Measurements from ENCODE around the gene RNF138. TPM values are rescaled to one million over a fixed set of nuclear protein-coding genes. Genes with fewer than 3 reads are reported as not detected.

The RNF138 gene
- total and polyA plus RNA-seq, 2 of the 13 experiments (the other 11 are each of a cell fraction or from before 2014, with no cell fraction given) = 14.6 to 33.6 TPM

GRCh38 chr18:32049393-32050171 is 42.1 kb upstream of the RNF138 start:
- DNase-seq (ENCODE audit: low spot score) (no peak), FAIRE-seq (no peak), ATAC-seq (no peak)
- Histone ChIP-seq H2AFZ (ENCODE audit: low read length) (no peak overlapping the region), H3K36me3 (replicated peaks in 1 of 2; ENCODE audit: control insufficient read depth in 1 of 2, insufficient read depth in 2 of 2, low read length in 2 of 2) (no peaks in the 10 kb centered on the region), H3K4me1 (ENCODE audit: insufficient read depth, low read length) (peaks cover 20% of the 10 kb centered on the region), H3K79me2 (ENCODE audit: insufficient read depth, low read length) (no peaks in the 10 kb centered on the region), H3K27me3 (ENCODE audit: control insufficient read depth in 1 of 2, insufficient read depth in 2 of 2, low read length in 2 of 2) (no peaks in the 10 kb centered on the region), H3K27ac (ENCODE audit: extremely low read length, insufficient read depth, low read length) (no peak overlapping the region), H3K9me3 (ENCODE audit: low read length) (no peaks in the 10 kb centered on the region), H3K4me3 (replicated peaks in 1 of 3; ENCODE audit: insufficient read depth in 1 of 3, low read depth in 2 of 3, low read length in 3 of 3) (no peak overlapping the region), H3K4me2 (ENCODE audit: low read depth, low read length) (no peak overlapping the region), H4K20me1 (ENCODE audit: insufficient read depth, low read length) (no peaks in the 10 kb centered on the region), H3K9ac (ENCODE audit: insufficient read depth, low read depth, low read length) (no peak overlapping the region)
- intact Hi-C loops (cut with micrococcal nuclease; ENCODE audit: unreplicated experiment) = no loop called here
- TF ChIP-seq GATA4 (IDR thresholded peaks at IDR 0.05; ENCODE audit: borderline replicate concordance, low read depth) (no peak), ZNF580 (CRISPR knock-in tag; IDR thresholded peaks at IDR 0.05; ENCODE audit: borderline replicate concordance, low read depth) (no peak), CCDC6 (CRISPR knock-in tag; IDR thresholded peaks at IDR 0.05) (no peak), ZNF205 (CRISPR knock-in tag; IDR thresholded peaks at IDR 0.05) (no peak), ZBTB25 (CRISPR knock-in tag; IDR thresholded peaks at IDR 0.05) (no peak), CERS6 (CRISPR knock-in tag; IDR thresholded peaks at IDR 0.05) (no peak), ZNF687 (CRISPR knock-in tag; IDR thresholded peaks at IDR 0.05) (no peak), BORCS8-MEF2B (CRISPR knock-in tag; IDR thresholded peaks at IDR 0.05) (no peak), ZNF878 (CRISPR knock-in tag; IDR thresholded peaks at IDR 0.05) (no peak), TRIM22 (IDR thresholded peaks at IDR 0.05) (no peak), KDM6A (CRISPR knock-in tag; IDR thresholded peaks at IDR 0.05; ENCODE audit: low read depth) (no peak), TARDBP (CRISPR knock-in tag; IDR thresholded peaks at IDR 0.05) (no peak), RFX5 (IDR thresholded peaks at IDR 0.05; ENCODE audit: low read depth, low read length) (no peak), RFXAP (CRISPR knock-in tag; IDR thresholded peaks at IDR 0.05; ENCODE audit: borderline replicate concordance) (no peak)
- no TSS peak for BruUV-seq (replicated peaks)
- 93% methylated on average over 3 of the region's 3 CpGs for WGBS (ENCODE audit: low lambda C conversion rate)
- CTCF ChIA-PET (ENCODE audit: low intra/inter-chr PET ratio, low total read pairs) = no interaction called here
- in situ Hi-C loops (cut with HindIII; ENCODE audit: extremely low pct_ligation_motif_present, low pct_unique_long_range_greater_than_20kb) = no loop called here
- POLR2A ChIA-PET = interaction anchor here (1.0 kb wide), 1 partner anchor 42 kb away, joined by 3 read pairs; the partner anchor contains the start of gene RNF138
